Posterior vena cava (tissue), 2 donors: ENCODE data around the gene KPRP. TPM values are rescaled to one million over a fixed set of nuclear protein-coding genes. Genes with fewer than 3 reads are reported as not detected.

ENCODE experiments used
- DNase-seq: peaks from one replicate; pipeline ENCODE4 v3.0.0-alpha.2; 2020; ENCODE audit warnings: low spot score
- intact Hi-C, 2 donors: fragments of 100-400 bp; cut with DNase I; formaldehyde crosslinking; loops; one replicate each; pipeline versions ENCODE4 v1.14.1 to v1.14.2; 2022 to 2023
- long read RNA-seq, 2 donors: library from polyadenylated mRNA; unstranded; transcript quantifications; one replicate each; pipeline ENCODE4 v2.0.0, GENCODE V29; 2020 to 2021
- total RNA-seq, 2 donors: library from RNA; stranded (reverse); fragmentation: NEBNext Ultra II Directional; extraction: Animal tissue kit (Norgen Biotek cat#: 25700); gene quantifications; one replicate each; pipeline ENCODE4 v1.2.1, GENCODE V29; 2021
- donor health status: DM: yes; HTN: yes; CAD: no.
- donor health status: DM: yes; HTN: yes; CAD: no.

KPRP gene
- total RNA-seq: not detected
- long read RNA-seq, donor 1: 0 reads
- long read RNA-seq, donor 2: 0 reads

GRCh38 chr1:152757747-152758146, at the start of gene KPRP:
Gene KPRP (plus strand): TSS chr1:152758025. CDS start chr1:152759589, 1,564 bp downstream.
- DNase-seq: no peak
- intact Hi-C loops: no loop called here

- no peak for DNase-seq
- intact Hi-C loops: no loop called here
These were observed 39.6 kb upstream of the KPRP start for GRCh38 chr1:152718238-152718637.

GRCh38 chr1:152725261-152725660, 32.6 kb upstream of the KPRP start:
- no peak for DNase-seq
- intact Hi-C loops: no loop called here

GRCh38 chr1:152728986-152729385, 28.8 kb upstream of the KPRP start:
- DNase-seq: no peak
- intact Hi-C loops: no loop called here

GRCh38 chr1:152735648-152736047, 22.2 kb upstream of the KPRP start:
- intact Hi-C loops: no loop called here
- DNase-seq: no peak

GRCh38 chr1:152737997-152738396, 19.8 kb upstream of the KPRP start:
- no peak for DNase-seq
- intact Hi-C loops: no loop called here

GRCh38 chr1:152739841-152740240, 18.0 kb upstream of the KPRP start:
- intact Hi-C loops: no loop called here
- no peak for DNase-seq

GRCh38 chr1:152741656-152742055, 16.2 kb upstream of the KPRP start:
- intact Hi-C loops: no loop called here
- DNase-seq: no peak

- DNase-seq: no peak
These were observed 14.3 kb upstream of the KPRP start for GRCh38 chr1:152743371-152744145.

GRCh38 chr1:152745289-152745704, 12.5 kb upstream of the KPRP start:
- DNase-seq: no peak
- intact Hi-C loops: no loop called here

More at GRCh38 chr1:152743371-152744145, 14.3 kb upstream of the KPRP start:
- intact Hi-C loops: no loop called here

GRCh38 chr1:152745765-152746444, 11.9 kb upstream of the KPRP start:
- intact Hi-C loops: no loop called here
- no peak for DNase-seq

GRCh38 chr1:152747831-152748230, 10.0 kb upstream of the KPRP start:
- DNase-seq: no peak
- intact Hi-C loops: no loop called here

- intact Hi-C loops: no loop called here
- DNase-seq: no peak
These were observed 5.6 kb upstream of the KPRP start for GRCh38 chr1:152752225-152752624.

- no peak for DNase-seq
- intact Hi-C loops: no loop called here
These were observed 4.2 kb upstream of the KPRP start for GRCh38 chr1:152753586-152753985.

GRCh38 chr1:152756872-152757271, 953 bp upstream of the KPRP start:
- intact Hi-C loops: no loop called here

GRCh38 chr1:152758636-152759035, 811 bp downstream of the KPRP start:
- intact Hi-C loops: no loop called here
- DNase-seq: no peak

More at GRCh38 chr1:152756872-152757271, 953 bp upstream of the KPRP start:
- no peak for DNase-seq

- intact Hi-C loops: no loop called here
- no peak for DNase-seq
These were observed 1.8 kb downstream of the KPRP start for GRCh38 chr1:152759453-152760173.

- intact Hi-C loops: loop anchor here in 1 of 2 donors (1.0 kb wide), 1 partner anchor 46 kb away; no protein-coding TSS in a partner anchor
- DNase-seq: no peak
These were observed 2.8 kb downstream of the KPRP start for GRCh38 chr1:152760551-152761190.

- DNase-seq: no peak
- intact Hi-C loops: loop anchor here in 1 of 2 donors (1.0 kb wide), 1 partner anchor 47 kb away; no protein-coding TSS in a partner anchor
These were observed 3.9 kb downstream of the KPRP start for GRCh38 chr1:152761609-152762213.
